Measurements from ENCODE around the gene CADM2. TPM values are rescaled to one million over a fixed set of nuclear protein-coding genes. Genes with fewer than 3 reads are reported as not detected.

Gene CADM2
- total and polyA plus RNA-seq, 5 experiments from 2014 or later: 0.12 to 0.96 (median 0.55) TPM; not detected in 2

GRCh38 chr3:84965141-84965540 lies 6.4 kb downstream of the CADM2 start:
- Mint-ChIP-seq H3K27me3 (peaks cover 16 to 27% (median 27%) of the 10 kb centered on the region in 5 donors), H3K4me1 (peaks cover 6 to 16% (median 11%) of the 10 kb centered on the region in 4 donors), H3K9me3 (peaks cover 0 to 8% (median 0%) of the 10 kb centered on the region in 9 donors), H3K27ac (no peak overlapping the region), H3K36me3 (peaks cover 0 to 12% (median 0%) of the 10 kb centered on the region in 3 donors), H3K4me3 (no peak overlapping the region)
- ATAC-seq: no peak
- no peak for DNase-seq
- POLR2A ChIA-PET: no interaction called here

- POLR2A ChIA-PET: no interaction called here
- DNase-seq: no peak
- H3K27ac Mint-ChIP-seq: no peak overlapping the region
- H3K4me1 Mint-ChIP-seq: no peaks in the 10 kb centered on the region
- no peak overlapping the region for H3K4me3 Mint-ChIP-seq
- peaks cover 0 to 3% (median 0%) of the 10 kb centered on the region in 9 donors for H3K9me3 Mint-ChIP-seq
- ATAC-seq: no peak
- peaks cover 0 to 6% (median 0%) of the 10 kb centered on the region in 5 donors for H3K27me3 Mint-ChIP-seq
- no peaks in the 10 kb centered on the region for H3K36me3 Mint-ChIP-seq
Measured at GRCh38 chr3:84967767-84968581, 9.2 kb downstream of the CADM2 start.

- Mint-ChIP-seq H3K4me3 (no peak overlapping the region), H3K36me3 (no peaks in the 10 kb centered on the region), H3K27me3 (peaks cover 0 to 2% (median 0%) of the 10 kb centered on the region in 5 donors), H3K4me1 (no peaks in the 10 kb centered on the region), H3K27ac (no peak overlapping the region), H3K9me3 (peaks cover 0 to 3% (median 0%) of the 10 kb centered on the region in 9 donors)
- ATAC-seq (no peak), DNase-seq (no peak)
- POLR2A ChIA-PET: no interaction called here
Measured at GRCh38 chr3:84968701-84969235, 10.0 kb downstream of the CADM2 start.

GRCh38 chr3:84974347-84974746 lies 15.6 kb downstream of the CADM2 start:
- Mint-ChIP-seq H3K27me3 (peaks cover 0 to 2% (median 0%) of the 10 kb centered on the region in 5 donors), H3K9me3 (peaks cover 0 to 3% (median 0%) of the 10 kb centered on the region in 9 donors), H3K36me3 (no peaks in the 10 kb centered on the region), H3K4me3 (no peak overlapping the region), H3K4me1 (no peaks in the 10 kb centered on the region), H3K27ac (no peak overlapping the region)
- no peak for DNase-seq
- ATAC-seq: no peak
- POLR2A ChIA-PET: no interaction called here

GRCh38 chr3:84977021-84977420 lies 18.2 kb downstream of the CADM2 start:
- Mint-ChIP-seq H3K36me3 (no peaks in the 10 kb centered on the region), H3K27ac (no peak overlapping the region), H3K27me3 (no peaks in the 10 kb centered on the region), H3K9me3 (no peaks in the 10 kb centered on the region), H3K4me3 (no peak overlapping the region), H3K4me1 (no peaks in the 10 kb centered on the region)
- POLR2A ChIA-PET: no interaction called here
- DNase-seq: no peak
- ATAC-seq: no peak

- Mint-ChIP-seq H3K27me3 (no peaks in the 10 kb centered on the region), H3K4me3 (no peak overlapping the region), H3K36me3 (no peaks in the 10 kb centered on the region), H3K9me3 (no peaks in the 10 kb centered on the region), H3K27ac (no peak overlapping the region), H3K4me1 (no peaks in the 10 kb centered on the region)
- POLR2A ChIA-PET: no interaction called here
- no peak for ATAC-seq
- no peak for DNase-seq
Measured at GRCh38 chr3:84978843-84979242, 20.1 kb downstream of the CADM2 start.

GRCh38 chr3:84980011-84980410 lies 21.2 kb downstream of the CADM2 start:
- POLR2A ChIA-PET: no interaction called here
- H3K27ac Mint-ChIP-seq: no peak overlapping the region
- H3K27me3 Mint-ChIP-seq: no peaks in the 10 kb centered on the region
- DNase-seq (no peak), ATAC-seq (no peak)
- no peaks in the 10 kb centered on the region for H3K36me3 Mint-ChIP-seq
- no peak overlapping the region for H3K4me3 Mint-ChIP-seq
- H3K9me3 Mint-ChIP-seq: peaks cover 0 to 2% (median 0%) of the 10 kb centered on the region in 9 donors
- no peaks in the 10 kb centered on the region for H3K4me1 Mint-ChIP-seq

- no peaks in the 10 kb centered on the region for H3K27me3 Mint-ChIP-seq
- no peak overlapping the region for H3K4me3 Mint-ChIP-seq
- no peaks in the 10 kb centered on the region for H3K36me3 Mint-ChIP-seq
- H3K4me1 Mint-ChIP-seq: no peaks in the 10 kb centered on the region
- no peak for ATAC-seq
- DNase-seq: no peak
- peaks cover 0 to 2% (median 0%) of the 10 kb centered on the region in 9 donors for H3K9me3 Mint-ChIP-seq
- POLR2A ChIA-PET: no interaction called here
- H3K27ac Mint-ChIP-seq: no peak overlapping the region
Measured at GRCh38 chr3:84980456-84980855, 21.7 kb downstream of the CADM2 start.

- H3K9me3 Mint-ChIP-seq: peaks cover 0 to 6% (median 0%) of the 10 kb centered on the region in 9 donors
- H3K36me3 Mint-ChIP-seq: no peaks in the 10 kb centered on the region
- ATAC-seq (no peak), DNase-seq (no peak)
- H3K4me1 Mint-ChIP-seq: no peaks in the 10 kb centered on the region
- no peak overlapping the region for H3K27ac Mint-ChIP-seq
- H3K4me3 Mint-ChIP-seq: no peak overlapping the region
- no peaks in the 10 kb centered on the region for H3K27me3 Mint-ChIP-seq
- POLR2A ChIA-PET: no interaction called here
Measured at GRCh38 chr3:84983490-84983889, 24.7 kb downstream of the CADM2 start.

GRCh38 chr3:84984429-84984828 lies 25.6 kb downstream of the CADM2 start:
- Mint-ChIP-seq H3K4me1 (no peaks in the 10 kb centered on the region), H3K27me3 (no peaks in the 10 kb centered on the region), H3K36me3 (no peaks in the 10 kb centered on the region), H3K27ac (no peak overlapping the region), H3K9me3 (peaks cover 0 to 6% (median 0%) of the 10 kb centered on the region in 9 donors), H3K4me3 (no peak overlapping the region)
- DNase-seq (no peak), ATAC-seq (no peak)
- POLR2A ChIA-PET: interaction anchor here (0.7 kb wide), 1 partner anchor 30 kb away, joined by 3 read pairs; no protein-coding TSS in a partner anchor

GRCh38 chr3:84985795-84986194 lies 27.0 kb downstream of the CADM2 start:
- POLR2A ChIA-PET: no interaction called here
- H3K27me3 Mint-ChIP-seq: no peaks in the 10 kb centered on the region
- no peak for DNase-seq

GRCh38 chr3:84987706-84988504 lies 29.1 kb downstream of the CADM2 start:
- no peaks in the 10 kb centered on the region for H3K27me3 Mint-ChIP-seq
- POLR2A ChIA-PET: no interaction called here
- H3K9me3 Mint-ChIP-seq: peaks cover 0 to 15% (median 0%) of the 10 kb centered on the region in 9 donors
- no peak overlapping the region for H3K27ac Mint-ChIP-seq
- ATAC-seq: no peak
- H3K4me3 Mint-ChIP-seq: no peak overlapping the region
- no peaks in the 10 kb centered on the region for H3K36me3 Mint-ChIP-seq
- H3K4me1 Mint-ChIP-seq: no peaks in the 10 kb centered on the region
- DNase-seq: no peak

More at GRCh38 chr3:84985795-84986194, 27.0 kb downstream of the CADM2 start:
- Mint-ChIP-seq H3K36me3 (no peaks in the 10 kb centered on the region), H3K9me3 (peaks cover 0 to 6% (median 0%) of the 10 kb centered on the region in 9 donors), H3K4me1 (no peaks in the 10 kb centered on the region), H3K27ac (no peak overlapping the region), H3K4me3 (no peak overlapping the region)
- no peak for ATAC-seq

- H3K4me1 Mint-ChIP-seq: no peaks in the 10 kb centered on the region
- POLR2A ChIA-PET: no interaction called here
- DNase-seq (no peak), ATAC-seq (no peak)
- no peak overlapping the region for H3K27ac Mint-ChIP-seq
- no peaks in the 10 kb centered on the region for H3K27me3 Mint-ChIP-seq
- H3K4me3 Mint-ChIP-seq: no peak overlapping the region
- H3K9me3 Mint-ChIP-seq: peaks cover 0 to 18% (median 0%) of the 10 kb centered on the region in 9 donors
- H3K36me3 Mint-ChIP-seq: no peaks in the 10 kb centered on the region
Measured at GRCh38 chr3:84989102-84989501, 30.3 kb downstream of the CADM2 start.

Data from naive thymus-derived CD8-positive, alpha-beta T cell (primary cell).